Measurements from ENCODE around the gene PTDSS2.

- TF ChIP-seq, protein P1, sequence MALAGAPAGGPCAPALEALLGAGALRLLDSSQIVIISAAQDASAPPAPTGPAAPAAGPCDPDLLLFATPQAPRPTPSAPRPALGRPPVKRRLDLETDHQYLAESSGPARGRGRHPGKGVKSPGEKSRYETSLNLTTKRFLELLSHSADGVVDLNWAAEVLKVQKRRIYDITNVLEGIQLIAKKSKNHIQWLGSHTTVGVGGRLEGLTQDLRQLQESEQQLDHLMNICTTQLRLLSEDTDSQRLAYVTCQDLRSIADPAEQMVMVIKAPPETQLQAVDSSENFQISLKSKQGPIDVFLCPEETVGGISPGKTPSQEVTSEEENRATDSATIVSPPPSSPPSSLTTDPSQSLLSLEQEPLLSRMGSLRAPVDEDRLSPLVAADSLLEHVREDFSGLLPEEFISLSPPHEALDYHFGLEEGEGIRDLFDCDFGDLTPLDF (CRISPR knock-in tag; IDR thresholded peaks at IDR 0.05): no peak
- TF ChIP-seq RFX5 (IDR thresholded peaks at IDR 0.05; ENCODE audit: low read depth, low read length) (no peak), ZNF326 (CRISPR knock-in tag; IDR thresholded peaks at IDR 0.05; ENCODE audit: borderline replicate concordance) (no peak), POLR2A (IDR thresholded peaks at IDR 0.05; ENCODE audit: insufficient read depth in 1 of 2, low read depth in 2 of 2, low read length in 2 of 2) (no peak), TGIF2 (CRISPR knock-in tag; IDR thresholded peaks at IDR 0.05) (no peak), NFE2L2 (IDR thresholded peaks at IDR 0.05; ENCODE audit: low read length) (no peak), EZH2 (conservative IDR thresholded peaks at IDR 0.05; ENCODE audit: low read depth, low read length) (no peak)
These were observed 47.7 kb downstream of the PTDSS2 start for GRCh38 chr11:497565-498296.
